ENCODE data around the gene FYCO1. TPM values are rescaled to one million over a fixed set of nuclear protein-coding genes. Genes with fewer than 3 reads are reported as not detected.

FYCO1 gene
- total and polyA plus RNA-seq, 2 of the 8 experiments (the other 6 are each of a cell fraction or from before 2014, with no cell fraction given) = 4.8 to 10.8 TPM

DNA sequence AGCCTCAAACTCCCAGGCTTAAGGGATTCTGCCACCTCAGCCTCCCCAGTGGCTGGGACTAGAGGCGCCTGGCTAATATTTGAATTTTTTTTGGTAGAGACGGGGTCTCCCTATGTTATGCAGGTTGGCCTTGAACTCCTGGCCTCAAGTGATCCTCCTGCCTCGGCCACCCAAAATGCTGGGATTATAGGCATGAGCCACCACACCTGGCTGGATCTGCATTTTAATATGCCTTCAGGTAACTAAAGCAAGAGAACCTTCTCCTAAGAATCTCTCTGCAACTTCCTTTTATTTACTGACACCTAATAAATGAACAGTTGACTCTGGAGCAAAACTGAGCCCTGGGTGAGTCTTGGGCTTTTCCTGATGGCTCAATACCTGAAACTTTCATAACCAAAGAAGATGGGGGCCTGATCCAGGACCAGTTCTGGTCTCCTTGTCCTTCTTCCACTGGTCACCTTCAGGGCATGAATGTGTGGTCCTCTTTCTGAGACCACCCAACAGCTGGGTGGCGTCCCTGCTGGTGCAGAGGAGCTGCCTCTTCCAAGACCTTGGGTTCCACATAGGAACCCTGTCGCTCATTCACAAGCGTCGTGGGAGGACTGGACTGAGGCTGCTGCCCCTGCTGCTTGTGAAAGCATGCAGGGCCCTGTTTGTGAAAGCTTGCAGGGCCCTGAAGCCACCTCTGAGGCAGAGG is 81.1 kb downstream of the FYCO1 start (continued):
- TF ChIP-seq BRCA1 (IDR thresholded peaks at IDR 0.05; ENCODE audit: low read depth, low read length) (no peak), SP2 (IDR thresholded peaks at IDR 0.05; ENCODE audit: low read length) (no peak), JUND (IDR thresholded peaks at IDR 0.05; ENCODE audit: low read length) (no peak), CHD1 (IDR thresholded peaks at IDR 0.05; ENCODE audit: low read depth, low read length) (no peak), RBBP5 (IDR thresholded peaks at IDR 0.05; ENCODE audit: borderline replicate concordance, low read depth, low read length) (no peak)
- TF ChIP-seq, protein P1, sequence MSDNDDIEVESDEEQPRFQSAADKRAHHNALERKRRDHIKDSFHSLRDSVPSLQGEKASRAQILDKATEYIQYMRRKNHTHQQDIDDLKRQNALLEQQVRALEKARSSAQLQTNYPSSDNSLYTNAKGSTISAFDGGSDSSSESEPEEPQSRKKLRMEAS (IDR thresholded peaks at IDR 0.05) = no peak
